Mucosa of descending colon (tissue), 3 donors: Measurements from ENCODE around the gene CFAP43. TPM values are rescaled to one million over a fixed set of nuclear protein-coding genes. Genes with fewer than 3 reads are reported as not detected.
"Not testable (repeated sequence)": the region's sequence is repeated elsewhere in the genome, so short reads cannot be mapped to it uniquely, and the experiment has no call there.

Experiments used
- ATAC-seq: fragments of 200-7000 bp; cut with Tn5 transposase; one replicate; pipeline ENCODE4 v1.9.1; 2020; ENCODE audit warnings: mild to moderate bottlenecking, moderate library complexity
- DNase-seq, 3 donors: peaks; one replicate each; pipeline ENCODE4 v3.0.0-alpha.2; 2020
- H3K36me3 ChIP-seq: fragments of 200-600 bp; one replicate; pipeline ENCODE4 v1.8.0; 2021; ENCODE audit warnings: low read depth, mild to moderate bottlenecking
- H3K4me1 ChIP-seq: fragments of 200-600 bp; one replicate; pipeline ENCODE4 v1.8.0; 2021; ENCODE audit warnings: low read depth, mild to moderate bottlenecking
- H3K4me3 ChIP-seq: fragments of 200-600 bp; one replicate; pipeline ENCODE4 v1.8.0; 2021; ENCODE audit warnings: mild to moderate bottlenecking
- H3K9me3 ChIP-seq: fragments of 200-600 bp; one replicate; pipeline ENCODE4 v1.8.0; 2021; ENCODE audit warnings: mild to moderate bottlenecking
- intact Hi-C, 2 donors: fragments of 100-400 bp; cut with DNase I in 1 of 2; cut with micrococcal nuclease in 1 of 2; formaldehyde crosslinking; loops; one replicate each; pipeline versions ENCODE4 v1.11.0 to v1.11.1; 2022; cut with DNase I, micrococcal nuclease
- total RNA-seq, 3 donors: library from RNA; stranded (reverse); fragmentation: NEBNext Ultra II Directional in 2 of 3; extraction: Animal tissue kit (Norgen Biotek cat#: 25700) in 2 of 3; gene quantifications; one replicate each; pipeline versions ENCODE4 v1.2.1 to v1.2.4, GENCODE V29; 2021 to 2023
- TF ChIP-seq, protein P1 (sequence below): fragments of 200-600 bp; IDR thresholded peaks from one replicate; pipeline ENCODE4 v1.8.0; 2022; ENCODE audit warnings: antibody characterized with exemption, mild to moderate bottlenecking
- donor health status: DM: no; HTN: no; CAD: no; lungs with moderate emphysema.
- donor health status: DM: no; HTN: no; CAD: no.
- donor health status: DM: no; HTN: yes; CAD: no.

Gene CFAP43
- total RNA-seq, 3 donors from 2014 or later: 0.22 to 0.58 (median 0.32) TPM

DNA sequence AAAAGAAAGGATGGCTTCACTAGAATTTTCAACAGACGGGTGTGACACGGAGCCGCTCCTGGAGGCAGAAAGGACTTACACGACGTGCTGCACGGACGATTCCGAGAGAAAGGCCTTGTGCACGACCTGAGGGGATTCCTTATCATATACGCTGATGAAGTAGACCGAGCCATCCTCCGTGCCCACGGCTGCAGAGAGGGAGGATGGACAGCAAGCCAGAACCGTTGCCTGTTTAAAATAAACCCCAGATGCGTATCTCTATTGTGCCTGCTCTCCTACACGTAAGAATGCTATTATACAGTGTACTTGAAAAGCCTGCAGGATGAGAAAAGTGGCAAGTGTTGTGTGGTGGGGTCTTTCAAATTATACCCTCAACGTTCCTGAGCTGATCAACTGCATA, 38.4 kb downstream of the CFAP43 start:
- ATAC-seq: no peak
- Histone ChIP-seq H3K9me3 (no peaks in the 10 kb centered on the region), H3K4me1 (no peaks in the 10 kb centered on the region), H3K4me3 (no peak overlapping the region), H3K36me3 (no peaks in the 10 kb centered on the region)
- intact Hi-C loops: no loop called here
- no peak for DNase-seq
- TF ChIP-seq, protein P1, sequence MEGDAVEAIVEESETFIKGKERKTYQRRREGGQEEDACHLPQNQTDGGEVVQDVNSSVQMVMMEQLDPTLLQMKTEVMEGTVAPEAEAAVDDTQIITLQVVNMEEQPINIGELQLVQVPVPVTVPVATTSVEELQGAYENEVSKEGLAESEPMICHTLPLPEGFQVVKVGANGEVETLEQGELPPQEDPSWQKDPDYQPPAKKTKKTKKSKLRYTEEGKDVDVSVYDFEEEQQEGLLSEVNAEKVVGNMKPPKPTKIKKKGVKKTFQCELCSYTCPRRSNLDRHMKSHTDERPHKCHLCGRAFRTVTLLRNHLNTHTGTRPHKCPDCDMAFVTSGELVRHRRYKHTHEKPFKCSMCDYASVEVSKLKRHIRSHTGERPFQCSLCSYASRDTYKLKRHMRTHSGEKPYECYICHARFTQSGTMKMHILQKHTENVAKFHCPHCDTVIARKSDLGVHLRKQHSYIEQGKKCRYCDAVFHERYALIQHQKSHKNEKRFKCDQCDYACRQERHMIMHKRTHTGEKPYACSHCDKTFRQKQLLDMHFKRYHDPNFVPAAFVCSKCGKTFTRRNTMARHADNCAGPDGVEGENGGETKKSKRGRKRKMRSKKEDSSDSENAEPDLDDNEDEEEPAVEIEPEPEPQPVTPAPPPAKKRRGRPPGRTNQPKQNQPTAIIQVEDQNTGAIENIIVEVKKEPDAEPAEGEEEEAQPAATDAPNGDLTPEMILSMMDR: no peak

DNA sequence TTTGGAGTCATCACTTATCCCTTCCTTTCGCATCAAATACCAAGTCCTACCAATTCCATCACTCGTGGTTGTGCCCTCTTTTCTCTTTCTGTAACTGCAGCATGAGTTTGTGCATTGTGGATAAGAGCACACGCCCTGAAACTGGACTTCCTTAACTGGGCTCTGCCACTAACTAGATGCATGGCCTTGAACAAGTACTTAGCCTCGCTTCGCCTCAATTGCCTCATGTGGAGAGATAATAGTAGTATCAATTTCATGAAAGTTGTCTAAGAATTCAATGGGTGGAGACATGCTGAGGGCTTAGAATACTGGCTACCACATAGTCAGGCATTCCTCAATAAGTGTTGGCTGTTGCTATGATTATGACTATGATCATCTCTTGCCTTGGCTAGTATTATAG, 41.5 kb downstream of the CFAP43 start:
- DNase-seq (no peak), ATAC-seq (no peak)
- TF ChIP-seq, protein P1: no peak
- Histone ChIP-seq H3K4me3 (no peak overlapping the region), H3K4me1 (no peaks in the 10 kb centered on the region), H3K9me3 (no peaks in the 10 kb centered on the region), H3K36me3 (no peaks in the 10 kb centered on the region)
- intact Hi-C loops: no loop called here

DNA sequence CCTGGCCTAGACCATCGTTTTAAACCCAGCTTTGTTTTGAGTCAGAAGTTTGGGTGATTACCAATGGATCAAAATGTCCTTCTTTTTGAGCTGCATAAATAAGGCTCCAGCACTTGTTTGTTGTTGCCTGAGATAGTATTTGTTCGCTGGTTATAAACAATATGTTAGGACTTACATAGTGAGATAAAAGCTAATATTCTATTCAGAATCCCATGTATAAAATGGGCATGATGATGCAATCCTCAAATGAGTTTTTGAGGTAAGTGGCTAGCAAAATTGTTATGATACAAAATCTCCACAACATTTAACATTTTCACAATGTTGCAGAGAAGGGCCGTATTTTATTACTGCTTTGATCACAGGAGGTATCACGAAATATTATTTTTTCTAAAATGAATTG, 48.5 kb downstream of the CFAP43 start:
- TF ChIP-seq, protein P1: no peak
- Histone ChIP-seq H3K36me3 (no peaks in the 10 kb centered on the region), H3K4me1 (no peaks in the 10 kb centered on the region), H3K4me3 (no peak overlapping the region), H3K9me3 (no peaks in the 10 kb centered on the region)
- ATAC-seq (no peak), DNase-seq (no peak)
- intact Hi-C loops: no loop called here

DNA sequence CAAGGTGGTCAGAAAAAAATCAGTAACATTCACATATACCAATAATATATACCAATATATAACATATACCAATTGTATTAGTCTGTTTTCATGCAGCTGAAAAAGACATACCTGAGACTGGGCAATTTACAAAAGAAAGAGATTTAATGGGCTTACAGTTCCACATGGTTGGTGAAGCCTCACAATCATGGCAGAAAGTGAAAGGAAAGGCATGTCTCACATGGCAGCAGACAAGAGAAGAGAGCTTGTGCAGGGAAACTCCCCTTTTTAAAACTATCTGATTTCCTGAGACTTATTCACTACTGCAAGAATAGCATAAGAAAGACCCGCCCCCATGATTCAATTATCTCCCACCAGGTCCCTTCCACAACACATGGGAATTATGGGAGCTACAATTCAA, 58.0 kb downstream of the CFAP43 start:
- H3K36me3 ChIP-seq, H3K4me1 ChIP-seq, DNase-seq, H3K4me3 ChIP-seq, ATAC-seq, intact Hi-C loops, H3K9me3 ChIP-seq: not testable (repeated sequence)

DNA sequence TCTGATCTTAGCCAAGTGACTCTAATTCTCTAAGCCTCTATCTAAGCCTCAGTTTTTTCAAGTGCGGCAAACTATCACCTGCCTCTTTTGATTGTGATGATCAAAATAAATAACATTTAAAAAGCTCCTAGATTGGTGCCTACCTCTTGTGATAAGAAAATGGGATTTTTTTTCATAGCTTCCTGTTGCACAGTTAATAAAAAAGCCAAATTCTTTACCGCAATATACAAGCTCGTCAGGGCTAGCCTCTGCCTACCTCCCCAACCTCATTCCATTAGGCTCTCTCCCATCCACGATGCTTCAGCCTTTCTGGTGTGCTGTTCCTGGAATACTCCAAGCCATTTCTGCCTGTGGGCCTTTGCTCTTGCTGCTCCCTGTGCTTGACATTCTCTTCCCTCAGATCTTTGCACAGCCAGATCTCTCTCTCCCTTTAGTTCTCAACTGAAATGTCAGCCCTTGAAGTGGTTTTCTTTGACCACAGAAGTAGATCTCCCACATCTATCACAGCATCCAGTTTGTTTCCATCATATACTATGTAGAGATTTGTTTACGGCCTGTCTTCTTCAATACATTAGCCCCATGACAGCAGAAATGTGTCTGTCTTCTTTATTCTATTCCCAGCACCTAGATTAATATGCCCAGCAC, 61.4 kb downstream of the CFAP43 start:
- ATAC-seq (no peak), DNase-seq (no peak)
- H3K4me3 ChIP-seq: no peak overlapping the region
- no peaks in the 10 kb centered on the region for H3K9me3 ChIP-seq
- TF ChIP-seq, protein P1: no peak
- no peaks in the 10 kb centered on the region for H3K36me3 ChIP-seq
- intact Hi-C loops: no loop called here
- H3K4me1 ChIP-seq: no peaks in the 10 kb centered on the region

DNA sequence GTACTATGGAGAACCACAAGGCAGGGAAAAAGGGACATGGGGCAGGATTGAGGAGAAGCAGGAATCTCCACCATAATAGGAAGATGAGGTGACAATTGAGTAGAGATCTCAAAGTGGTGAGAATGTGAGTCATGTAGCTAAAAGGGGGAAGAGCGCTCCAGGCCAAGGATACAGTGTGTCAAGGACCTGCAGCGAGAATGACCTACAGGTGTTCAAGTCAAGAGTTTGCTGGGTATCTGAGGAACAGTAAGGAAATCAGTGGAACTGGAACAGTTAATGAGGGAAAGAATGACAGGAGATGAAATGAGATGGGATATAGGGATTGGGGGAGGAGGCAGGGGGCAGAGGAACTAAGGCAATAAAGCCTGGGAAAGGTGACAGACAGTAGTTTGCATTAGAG, 76.6 kb downstream of the CFAP43 start:
- intact Hi-C loops: no loop called here
- Histone ChIP-seq H3K9me3 (peaks cover 8% of the 10 kb centered on the region), H3K36me3 (no peaks in the 10 kb centered on the region), H3K4me3 (no peak overlapping the region), H3K4me1 (no peaks in the 10 kb centered on the region)
- DNase-seq (no peak), ATAC-seq (no peak)
- TF ChIP-seq, protein P1: no peak
